Mucosa of gallbladder (tissue), 1 donor: ENCODE data around the gene SGPP2. TPM values are rescaled to one million over a fixed set of nuclear protein-coding genes. Genes with fewer than 3 reads are reported as not detected.
"Not testable (repeated sequence)": the region's sequence is repeated elsewhere in the genome, so short reads cannot be mapped to it uniquely, and the experiment has no call there.

Source experiments
- DNase-seq: peaks from one replicate; pipeline ENCODE4 v3.0.0-alpha.2; 2020; ENCODE audit warnings: low spot score
- total RNA-seq: library from RNA; stranded (reverse); gene quantifications from one replicate; pipeline ENCODE4 v1.2.1, GENCODE V29; 2021
- donor health status: DM: no; HTN: no; CAD: no.

The SGPP2 gene
- total RNA-seq, 1 donor from 2014 or later, result 44.8 TPM

GRCh38 chr2:222576171-222577081 lies 152.1 kb downstream of the SGPP2 start:
- DNase-seq, result no peak

GRCh38 chr2:222577341-222577740 lies 153.0 kb downstream of the SGPP2 start:
- no peak for DNase-seq

- no peak for DNase-seq
Measured at GRCh38 chr2:222582928-222583327, 158.6 kb downstream of the SGPP2 start.

- not testable (repeated sequence) for DNase-seq
Measured at GRCh38 chr2:222584589-222584988, 160.2 kb downstream of the SGPP2 start.

- DNase-seq, result no peak
Measured at GRCh38 chr2:222591661-222592060, 167.3 kb downstream of the SGPP2 start.

- no peak for DNase-seq
Measured at GRCh38 chr2:222592176-222592575, 167.8 kb downstream of the SGPP2 start.

- DNase-seq, result no peak
Measured at GRCh38 chr2:222594679-222595078, 170.3 kb downstream of the SGPP2 start.

GRCh38 chr2:222595581-222595980 lies 171.2 kb downstream of the SGPP2 start:
- DNase-seq, result no peak

GRCh38 chr2:222598611-222599010 lies 174.3 kb downstream of the SGPP2 start:
- no peak for DNase-seq

GRCh38 chr2:222603501-222603900 lies 179.2 kb downstream of the SGPP2 start:
- no peak for DNase-seq

- no peak for DNase-seq
Measured at GRCh38 chr2:222604749-222605515, 180.6 kb downstream of the SGPP2 start.

- DNase-seq, result no peak
Measured at GRCh38 chr2:222606306-222606705, 182.0 kb downstream of the SGPP2 start.

GRCh38 chr2:222608081-222608480 lies 183.7 kb downstream of the SGPP2 start:
- DNase-seq, result no peak

GRCh38 chr2:222609381-222609780 lies 185.0 kb downstream of the SGPP2 start:
- DNase-seq, result no peak

Other genes with a start within 250 kb of the SGPP2 start
- not detected for gene PAX3, start 125.5 kb upstream of the SGPP2 start, total RNA-seq
- 12.1 TPM for gene FARSB, start 231.5 kb downstream of the SGPP2 start, total RNA-seq
- gene MOGAT1, start 247.1 kb downstream of the SGPP2 start, total RNA-seq, result 102 TPM